H9 (cell line): ENCODE data around the gene ASTN2. TPM values are rescaled to one million over a fixed set of nuclear protein-coding genes. Genes with fewer than 3 reads are reported as not detected.

Experiments
- DNase-seq: peaks from one replicate; pipeline ENCODE4 v3.0.0-alpha.2; 2017
- H2AFZ ChIP-seq: one replicate; pipeline ENCODE4 v1.6.1; 2013; ENCODE audit warnings: mild to moderate bottlenecking, low read length, control low read depth, moderate library complexity
- H2AK5ac ChIP-seq: 2 replicates; pipeline ENCODE4 v1.6.1; 2013; ENCODE audit warnings: low read length, control low read depth, mixed read lengths; ENCODE audit not compliant: insufficient read length
- H2BK120ac ChIP-seq: one replicate; pipeline ENCODE4 v1.6.1; 2013; ENCODE audit warnings: low read depth, mild to moderate bottlenecking, low read length, control low read depth, inconsistent platforms; ENCODE audit not compliant: poor library complexity, severe bottlenecking
- H2BK12ac ChIP-seq: 2 replicates; pipeline ENCODE4 v1.6.1; 2013; ENCODE audit warnings: low read length, control low read depth, mixed read lengths, low read depth; ENCODE audit not compliant: insufficient read length
- H2BK15ac ChIP-seq: 2 replicates; pipeline ENCODE4 v1.6.1; 2013; ENCODE audit warnings: low read depth, low read length, control low read depth
- H2BK20ac ChIP-seq: one replicate; pipeline ENCODE4 v1.6.1; 2013; ENCODE audit warnings: low read depth, mild to moderate bottlenecking, low read length, control low read depth, inconsistent platforms; ENCODE audit not compliant: poor library complexity, severe bottlenecking
- H2BK5ac ChIP-seq: 2 replicates; pipeline ENCODE4 v1.6.1; 2013; ENCODE audit warnings: low read length, control low read depth, mixed read lengths; ENCODE audit not compliant: insufficient read length
- H3K14ac ChIP-seq: 2 replicates; pipeline ENCODE4 v1.6.1; 2013; ENCODE audit warnings: low read length, control low read depth; ENCODE audit not compliant: insufficient read depth
- H3K18ac ChIP-seq: 2 replicates; pipeline ENCODE4 v1.6.1; 2013; ENCODE audit warnings: low read depth, mild to moderate bottlenecking, mixed read lengths, low read length, control low read depth; ENCODE audit not compliant: insufficient read length
- H3K23ac ChIP-seq: 2 replicates; pipeline ENCODE4 v1.6.1; 2013; ENCODE audit warnings: low read length, control low read depth, mixed read lengths, low read depth; ENCODE audit not compliant: insufficient read length
- H3K23me2 ChIP-seq: 2 replicates; pipeline ENCODE4 v1.6.1; 2013; ENCODE audit warnings: low read depth, mild to moderate bottlenecking, mixed read lengths, low read length, control low read depth; ENCODE audit not compliant: insufficient read length, poor library complexity, severe bottlenecking
- H3K27ac ChIP-seq: 2 replicates; pipeline ENCODE4 v1.5.1; 2013; ENCODE audit warnings: low read length, control low read depth, mixed read lengths, low read depth; ENCODE audit not compliant: insufficient read length
- H3K27me3 ChIP-seq: 2 replicates; pipeline ENCODE4 v1.6.1; 2013; ENCODE audit warnings: low read length, control low read depth, inconsistent platforms; ENCODE audit not compliant: insufficient read depth
- H3K4ac ChIP-seq: 2 replicates; pipeline ENCODE4 v1.6.1; 2013; ENCODE audit warnings: low read depth, mild to moderate bottlenecking, control low read depth, inconsistent platforms, low read length, moderate library complexity
- H3K4me1 ChIP-seq: 2 replicates; pipeline ENCODE4 v1.6.1; 2013; ENCODE audit warnings: low read length, control low read depth, inconsistent platforms; ENCODE audit not compliant: insufficient read depth
- H3K4me2 ChIP-seq: 2 replicates; pipeline ENCODE4 v1.6.1; 2013; ENCODE audit warnings: low read length, control low read depth, mixed read lengths; ENCODE audit not compliant: insufficient read length, insufficient read depth
- H3K56ac ChIP-seq: 2 replicates; pipeline ENCODE4 v1.6.1; 2013; ENCODE audit warnings: low read depth, mild to moderate bottlenecking, mixed read lengths, low read length, control low read depth; ENCODE audit not compliant: insufficient read length
- H3K79me1 ChIP-seq: 2 replicates; pipeline ENCODE4 v1.6.1; 2013; ENCODE audit warnings: low read depth, mild to moderate bottlenecking, moderate library complexity, low read length, control low read depth, inconsistent platforms; ENCODE audit not compliant: insufficient read depth, poor library complexity, severe bottlenecking
- H3K79me2 ChIP-seq: 2 replicates; pipeline ENCODE4 v1.6.1; 2013; ENCODE audit warnings: low read length, control low read depth, inconsistent platforms; ENCODE audit not compliant: insufficient read depth
- H3K9ac ChIP-seq: 2 replicates; pipeline ENCODE4 v1.6.1; 2013; ENCODE audit warnings: low read length, control low read depth, mixed read lengths; ENCODE audit not compliant: insufficient read length; ENCODE audit errors: extremely low read depth
- H3K9me3 ChIP-seq: one replicate; pipeline ENCODE4 v1.6.1; 2013; ENCODE audit warnings: low read depth, low read length, inconsistent platforms; ENCODE audit not compliant: control insufficient read depth
- H3T11ph ChIP-seq: one replicate; pipeline ENCODE4 v1.6.1; 2013; ENCODE audit warnings: mild to moderate bottlenecking, low read length, control low read depth, inconsistent platforms
- H4K20me1 ChIP-seq: one replicate; pipeline ENCODE4 v1.6.1; 2013; ENCODE audit not compliant: control insufficient read depth, insufficient read length, insufficient read depth
- H4K5ac ChIP-seq: 2 replicates; pipeline ENCODE4 v1.6.1; 2013; ENCODE audit warnings: low read depth, mild to moderate bottlenecking, mixed read lengths, low read length, control low read depth; ENCODE audit not compliant: insufficient read length
- H4K8ac ChIP-seq: replicated peaks from 2 replicates; pipeline ENCODE4 v1.6.1; 2013; ENCODE audit warnings: low read length, control low read depth, mixed read lengths, low read depth; ENCODE audit not compliant: insufficient read length
- H4K91ac ChIP-seq: 2 replicates; pipeline ENCODE4 v1.6.1; 2013; ENCODE audit warnings: low read depth, mild to moderate bottlenecking, moderate library complexity, mixed read lengths, low read length, control low read depth; ENCODE audit not compliant: insufficient read length
- H3K27ac Mint-ChIP-seq, 3 experiments: 2 replicates in 2 of 3; 3 replicates in 1 of 3; pipeline ENCODE4 v1.8.0; 2020 to 2021; ENCODE audit warnings: mixed read lengths in 3 of 3, mild to moderate bottlenecking in 1 of 3, moderate library complexity in 1 of 3
- H3K27me3 Mint-ChIP-seq: 2 replicates; pipeline ENCODE4 v1.8.0; 2021; ENCODE audit warnings: low read depth, mild to moderate bottlenecking, moderate library complexity, mixed read lengths
- H3K36me3 Mint-ChIP-seq, 3 experiments: 2 replicates in 2 of 3; 3 replicates in 1 of 3; pipeline ENCODE4 v1.8.0; 2020 to 2021; ENCODE audit warnings: low read depth in 3 of 3, mixed read lengths in 3 of 3; ENCODE audit not compliant: insufficient read depth in 1 of 3
- H3K4me1 Mint-ChIP-seq, 2 experiments: 2 replicates each; pipeline ENCODE4 v1.8.0; 2020; ENCODE audit warnings: mixed read lengths in 2 of 2
- H3K4me3 Mint-ChIP-seq, 2 experiments: 2 replicates in 1 of 2; 3 replicates in 1 of 2; pipeline ENCODE4 v1.8.0; 2020 to 2021; ENCODE audit warnings: mild to moderate bottlenecking in 2 of 2, mixed read lengths in 2 of 2, moderate library complexity in 1 of 2
- H3K9me3 Mint-ChIP-seq, 2 experiments: 2 replicates in 1 of 2; 3 replicates in 1 of 2; pipeline ENCODE4 v1.8.0; 2020; ENCODE audit warnings: mild to moderate bottlenecking in 2 of 2, mixed read lengths in 2 of 2, moderate library complexity in 1 of 2
- WGBS: extraction: QIAGEN DNeasy Blood & Tissue Kit; methylation state at CpG from one replicate; pipeline ENCODE4 v1.1.7; 2013; ENCODE audit warnings: missing lambda C conversion rate, low lambda C conversion rate, mixed read lengths; ENCODE audit not compliant: insufficient read length; ENCODE audit errors: extremely low coverage; 5-methylcytosine and 5-hydroxymethylcytosine counted together
- total RNA-seq: library from RNA; stranded (reverse); gene quantifications from 2 replicates; pipeline ENCODE4 v1.2.1, GENCODE V29; 2021
- TF ChIP-seq, protein P1 (sequence below): fragments of 200-600 bp; sonication (generic); conservative IDR thresholded peaks from 3 replicates; pipeline ENCODE4 v1.8.0; 2021; ENCODE audit warnings: antibody characterized with exemption, mild to moderate bottlenecking

The ASTN2 gene
- total RNA-seq, 1 experiment from 2014 or later: 9.7 TPM

DNA sequence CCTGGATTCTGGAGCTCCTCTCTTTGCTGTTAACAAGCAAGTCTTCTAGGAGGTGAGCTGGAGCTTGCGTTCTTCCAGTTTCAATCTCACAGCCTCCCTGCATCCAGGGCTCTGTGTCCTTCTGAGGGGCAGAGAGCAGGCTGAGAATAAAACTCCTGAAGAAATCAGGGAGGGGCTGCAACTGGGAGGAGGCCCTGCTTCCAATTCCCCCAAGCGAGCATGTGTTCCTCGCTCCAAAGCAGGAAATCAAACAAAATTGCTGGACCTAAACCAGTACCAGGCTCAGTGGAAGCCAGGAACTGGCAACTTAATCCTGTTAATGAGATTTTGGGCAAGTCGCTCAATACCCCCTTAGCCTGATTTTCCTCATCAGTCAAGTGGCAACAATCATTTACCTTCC, 181.8 kb downstream of the ASTN2 start:
- Histone ChIP-seq H2BK120ac (no peak overlapping the region), H3K79me1 (no peaks in the 10 kb centered on the region), H4K8ac (no peak overlapping the region), H3K4me1 (no peaks in the 10 kb centered on the region), H2AFZ (no peak overlapping the region), H2BK5ac (no peak overlapping the region), H3K27me3 (no peaks in the 10 kb centered on the region), H3K27ac (no peak overlapping the region), H4K91ac (no peak overlapping the region), H2BK15ac (no peak overlapping the region), H2BK12ac (no peak overlapping the region), H3K23ac (no peak overlapping the region), H2AK5ac (no peak overlapping the region), H3K9me3 (no peaks in the 10 kb centered on the region), H3K14ac (no peak overlapping the region), H3T11ph (no peak overlapping the region), H3K4ac (no peak overlapping the region), H3K56ac (no peak overlapping the region), H3K9ac (no peak overlapping the region), H4K20me1 (no peaks in the 10 kb centered on the region), H2BK20ac (no peak overlapping the region), H4K5ac (no peak overlapping the region), H3K18ac (no peak overlapping the region), H3K23me2 (no peaks in the 10 kb centered on the region), H3K4me2 (no peak overlapping the region), H3K79me2 (no peaks in the 10 kb centered on the region)
- peaks cover 8 to 30% of the 10 kb centered on the region in 2 experiments; a peak in 3 of 4 replicates for H3K4me1 Mint-ChIP-seq
- TF ChIP-seq, protein P1, sequence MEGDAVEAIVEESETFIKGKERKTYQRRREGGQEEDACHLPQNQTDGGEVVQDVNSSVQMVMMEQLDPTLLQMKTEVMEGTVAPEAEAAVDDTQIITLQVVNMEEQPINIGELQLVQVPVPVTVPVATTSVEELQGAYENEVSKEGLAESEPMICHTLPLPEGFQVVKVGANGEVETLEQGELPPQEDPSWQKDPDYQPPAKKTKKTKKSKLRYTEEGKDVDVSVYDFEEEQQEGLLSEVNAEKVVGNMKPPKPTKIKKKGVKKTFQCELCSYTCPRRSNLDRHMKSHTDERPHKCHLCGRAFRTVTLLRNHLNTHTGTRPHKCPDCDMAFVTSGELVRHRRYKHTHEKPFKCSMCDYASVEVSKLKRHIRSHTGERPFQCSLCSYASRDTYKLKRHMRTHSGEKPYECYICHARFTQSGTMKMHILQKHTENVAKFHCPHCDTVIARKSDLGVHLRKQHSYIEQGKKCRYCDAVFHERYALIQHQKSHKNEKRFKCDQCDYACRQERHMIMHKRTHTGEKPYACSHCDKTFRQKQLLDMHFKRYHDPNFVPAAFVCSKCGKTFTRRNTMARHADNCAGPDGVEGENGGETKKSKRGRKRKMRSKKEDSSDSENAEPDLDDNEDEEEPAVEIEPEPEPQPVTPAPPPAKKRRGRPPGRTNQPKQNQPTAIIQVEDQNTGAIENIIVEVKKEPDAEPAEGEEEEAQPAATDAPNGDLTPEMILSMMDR: no peak
- no peaks in the 10 kb centered on the region for H3K36me3 Mint-ChIP-seq
- no peak overlapping the region for H3K27ac Mint-ChIP-seq
- H3K4me3 Mint-ChIP-seq: no peak overlapping the region
- H3K9me3 Mint-ChIP-seq: no peaks in the 10 kb centered on the region
- WGBS: no CpG with 5 or more reads among the region's 4 CpGs
- H3K27me3 Mint-ChIP-seq: no peaks in the 10 kb centered on the region
- DNase-seq: no peak
